HG02840 (cell line): ENCODE measurements around the gene CDC25C.
A peak's percentile ranks its signal among the peaks of the same experiment; 100 is the strongest.
"Not testable (repeated sequence)": the region's sequence is repeated elsewhere in the genome, so short reads cannot be mapped to it uniquely, and the experiment has no call there.

ENCODE experiments used
- ATAC-seq: cut with Tn5 transposase; IDR thresholded peaks from one replicate; pipeline ENCODE4 v1.9.1; 2021; ENCODE audit warnings: mild to moderate bottlenecking, moderate library complexity, moderate number of reproducible peaks; ENCODE audit not compliant: unreplicated experiment, low FRiP score

CDC25C gene

GRCh38 chr5:138349852-138350562 lies 18.4 kb upstream of the CDC25C start:
- ATAC-seq, result no peak

DNA sequence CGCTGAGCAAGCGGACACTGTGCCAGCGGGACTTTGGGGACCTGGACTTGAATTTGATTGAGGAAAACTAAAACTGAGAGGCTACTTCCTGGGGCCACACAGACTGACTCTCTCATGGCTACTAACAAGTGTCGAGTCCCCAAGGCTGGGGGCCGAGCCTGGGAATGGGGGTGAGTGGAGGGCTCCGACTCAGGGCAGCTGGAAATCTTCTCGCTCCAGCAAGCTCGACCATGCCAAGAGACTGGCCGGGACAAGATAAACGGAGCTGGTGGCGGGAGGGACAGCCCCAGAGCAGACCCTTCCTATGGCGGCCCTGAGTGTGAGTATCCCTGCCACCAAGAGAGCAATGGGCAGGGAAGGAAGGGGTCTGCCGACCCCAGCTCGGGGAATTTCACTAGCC lies 15.3 kb upstream of the CDC25C start:
- ATAC-seq, result no peak

- no peak for ATAC-seq
Measured at GRCh38 chr5:138344887-138345622, 13.5 kb upstream of the CDC25C start.

- no peak for ATAC-seq
Measured at GRCh38 chr5:138340008-138340407, 8.4 kb upstream of the CDC25C start.

DNA sequence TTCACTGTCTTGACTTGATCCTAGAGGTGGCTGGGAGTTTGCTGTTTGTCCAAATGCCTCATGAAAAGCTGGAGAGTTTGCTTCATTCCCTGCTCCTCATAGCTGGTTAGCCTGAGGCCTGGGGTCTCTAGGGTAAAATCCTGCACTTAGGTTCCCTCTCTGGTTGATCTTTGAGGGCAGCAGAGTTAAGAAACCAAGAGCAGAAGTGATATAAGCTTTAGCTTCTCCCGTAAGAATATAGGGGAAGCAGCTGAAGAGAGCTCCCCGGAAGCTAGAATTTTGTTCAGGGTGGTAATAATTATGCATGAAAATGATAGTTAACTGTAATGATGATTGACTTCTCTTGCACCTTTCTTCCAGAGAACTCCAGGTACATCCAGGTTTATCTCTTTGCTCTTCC lies 7.9 kb upstream of the CDC25C start:
- no peak for ATAC-seq

GRCh38 chr5:138339091-138339456 lies 7.5 kb upstream of the CDC25C start:
- no peak for ATAC-seq

DNA sequence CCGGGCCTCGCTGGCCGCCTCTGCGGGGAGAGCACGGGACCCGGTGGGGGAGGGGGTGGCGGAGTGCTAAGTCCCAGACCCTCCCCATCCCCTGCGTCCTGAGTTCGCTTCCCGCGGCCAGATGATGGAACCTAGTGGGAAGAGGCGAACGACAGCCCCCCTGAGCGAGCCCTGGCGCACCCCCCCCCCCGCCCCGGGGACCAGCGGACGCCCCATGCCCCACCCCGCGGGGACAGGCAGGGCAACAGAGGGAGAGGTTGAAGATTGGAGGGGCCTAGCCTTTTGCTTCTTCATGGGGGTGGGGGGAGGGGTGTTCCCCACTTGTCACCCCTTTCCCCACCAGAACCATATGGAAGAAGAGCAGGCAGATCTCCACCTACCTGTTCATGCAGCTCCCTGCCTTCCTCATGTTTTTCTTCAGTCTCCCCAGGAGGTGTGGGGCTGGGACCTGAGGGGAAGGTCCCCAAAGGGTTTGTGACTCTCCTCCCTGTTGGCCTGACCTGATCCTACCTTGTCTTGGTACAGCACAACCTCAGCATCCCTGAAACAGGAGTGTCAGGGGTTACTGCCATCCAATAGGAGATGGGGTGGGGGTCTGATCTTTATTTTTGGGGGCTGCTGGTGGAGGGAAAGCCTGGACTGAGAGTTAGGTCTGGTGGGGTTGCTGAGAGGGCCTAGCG lies 6.9 kb upstream of the CDC25C start:
- no peak for ATAC-seq

GRCh38 chr5:138337685-138338410 lies 6.2 kb upstream of the CDC25C start, which contains the start of gene FAM53C:
Gene FAM53C, plus strand, starts transcription at chr5:138338266. Its CDS starts 3,070 bp downstream, at chr5:138341336.
- ATAC-seq, result peak; percentile 76

- peak; percentile 9 for ATAC-seq
Measured at GRCh38 chr5:138336952-138337684, 5.5 kb upstream of the CDC25C start.

DNA sequence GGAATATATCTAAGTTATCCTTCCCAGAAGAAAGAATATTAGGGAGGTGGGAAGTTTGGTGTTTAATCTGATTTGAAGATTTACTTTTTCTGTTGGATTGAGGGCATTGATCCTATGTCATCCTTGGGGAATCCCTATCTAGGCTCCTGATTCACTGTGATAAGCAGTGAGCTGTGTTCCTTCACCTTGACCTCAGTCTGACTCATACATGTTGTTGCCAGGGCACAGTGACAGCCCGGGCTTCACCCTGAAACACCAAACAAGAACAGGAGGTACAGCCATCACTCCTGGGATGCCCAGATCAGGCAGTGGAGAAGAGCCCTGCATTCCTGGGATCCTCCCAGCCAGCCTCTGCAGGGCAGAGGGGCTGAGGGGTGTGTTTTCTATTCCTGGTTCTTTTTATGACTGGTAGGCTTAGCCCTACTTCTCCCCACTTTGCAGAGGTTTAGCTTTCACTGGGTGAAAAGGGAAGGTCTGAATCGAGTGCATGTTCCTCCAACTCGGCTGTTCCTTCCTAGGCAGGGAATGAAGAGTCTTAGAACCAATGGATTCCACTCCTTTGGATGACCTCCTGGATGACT lies 3.4 kb upstream of the CDC25C start:
- no peak for ATAC-seq

GRCh38 chr5:138330813-138331448 lies 673 bp downstream of the CDC25C start:
- no peak for ATAC-seq

GRCh38 chr5:138318211-138318610 lies 13.4 kb downstream of the CDC25C start:
- ATAC-seq, result not testable (repeated sequence)

DNA sequence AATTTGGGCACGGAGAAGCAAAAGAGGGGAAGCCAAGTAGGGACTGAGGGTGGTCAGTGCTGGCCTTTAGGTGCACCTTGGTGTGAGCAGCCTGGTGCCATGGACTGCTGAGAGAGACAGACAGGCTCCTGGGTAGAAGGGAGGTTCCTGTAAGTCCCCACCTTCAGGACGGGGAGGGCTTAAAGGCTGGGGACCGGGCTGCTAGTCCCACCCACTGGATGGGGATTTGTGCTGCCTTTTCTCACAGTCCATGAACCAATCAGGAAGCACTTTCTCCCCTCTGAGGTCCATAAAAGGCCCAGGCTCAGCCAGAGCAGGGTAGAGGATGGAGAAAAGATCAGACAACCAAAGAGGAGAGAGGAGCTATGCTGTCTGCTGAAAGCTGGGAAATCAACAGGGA lies 15.2 kb downstream of the CDC25C start:
- ATAC-seq, result no peak

GRCh38 chr5:138315751-138316278 lies 15.8 kb downstream of the CDC25C start:
- ATAC-seq, result no peak

DNA sequence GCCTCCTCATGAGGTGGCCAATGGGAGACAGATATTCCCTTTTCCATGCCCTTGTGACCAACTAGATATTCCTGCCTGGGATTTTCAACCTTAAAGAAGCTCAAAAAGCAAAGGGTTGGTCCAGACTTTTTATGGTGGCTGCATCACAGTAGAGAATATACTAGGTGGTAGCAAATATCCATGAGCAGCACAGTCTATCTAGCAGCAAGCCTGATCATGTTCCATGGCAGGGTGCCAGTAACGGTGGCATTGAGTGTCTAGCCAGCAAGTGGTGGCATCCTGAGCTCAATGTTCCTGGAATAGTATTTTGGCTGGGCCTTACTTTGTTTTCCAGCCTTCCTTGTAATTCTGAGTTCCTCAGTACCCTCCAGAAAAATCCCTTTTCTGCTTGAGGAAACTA lies 25.8 kb downstream of the CDC25C start:
- no peak for ATAC-seq

DNA sequence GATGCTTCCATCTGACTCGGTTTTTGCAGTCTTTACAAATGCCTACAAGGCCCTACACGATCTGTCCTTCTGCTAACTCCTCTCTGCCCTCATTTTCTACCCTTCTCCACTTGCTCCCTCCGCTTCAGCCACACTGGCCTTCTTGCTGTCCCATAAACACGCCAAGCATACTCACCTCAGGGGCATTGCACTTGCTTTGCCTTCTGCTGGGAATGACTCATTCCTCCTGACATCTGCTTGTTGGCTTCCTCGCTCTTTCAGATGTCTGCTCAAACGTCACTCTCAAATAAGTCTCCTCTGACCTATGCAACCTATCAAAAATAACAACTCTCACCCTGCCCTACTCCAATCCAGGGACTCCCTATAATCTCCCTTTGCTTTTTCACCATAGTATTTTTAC lies 28.2 kb downstream of the CDC25C start:
- no peak for ATAC-seq

- ATAC-seq, result no peak
Measured at GRCh38 chr5:138289296-138289695, 42.3 kb downstream of the CDC25C start.

DNA sequence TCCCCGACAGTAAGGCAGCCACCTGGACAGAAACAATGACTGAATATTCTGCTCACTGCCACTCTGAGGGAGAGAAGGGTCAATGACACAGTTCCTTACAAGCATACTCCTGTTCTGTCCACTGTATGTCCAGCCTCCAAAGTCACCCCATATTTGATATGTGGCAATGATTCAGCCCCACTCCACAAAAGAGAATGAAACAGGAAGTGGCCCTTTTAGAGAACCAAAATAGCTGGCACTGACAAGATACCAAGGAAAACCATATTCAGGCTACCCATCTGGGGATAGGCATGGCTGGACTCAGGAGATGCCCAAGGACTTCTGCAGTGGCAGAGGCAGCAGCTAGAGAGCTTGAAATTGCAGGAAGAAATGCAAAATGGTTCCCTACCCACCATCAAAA lies 44.4 kb downstream of the CDC25C start:
- no peak for ATAC-seq
